ENCODE measurements around the gene RNASEH1.
"Not testable (repeated sequence)": the region's sequence is repeated elsewhere in the genome, so short reads cannot be mapped to it uniquely, and the experiment has no call there.

The RNASEH1 gene

DNA sequence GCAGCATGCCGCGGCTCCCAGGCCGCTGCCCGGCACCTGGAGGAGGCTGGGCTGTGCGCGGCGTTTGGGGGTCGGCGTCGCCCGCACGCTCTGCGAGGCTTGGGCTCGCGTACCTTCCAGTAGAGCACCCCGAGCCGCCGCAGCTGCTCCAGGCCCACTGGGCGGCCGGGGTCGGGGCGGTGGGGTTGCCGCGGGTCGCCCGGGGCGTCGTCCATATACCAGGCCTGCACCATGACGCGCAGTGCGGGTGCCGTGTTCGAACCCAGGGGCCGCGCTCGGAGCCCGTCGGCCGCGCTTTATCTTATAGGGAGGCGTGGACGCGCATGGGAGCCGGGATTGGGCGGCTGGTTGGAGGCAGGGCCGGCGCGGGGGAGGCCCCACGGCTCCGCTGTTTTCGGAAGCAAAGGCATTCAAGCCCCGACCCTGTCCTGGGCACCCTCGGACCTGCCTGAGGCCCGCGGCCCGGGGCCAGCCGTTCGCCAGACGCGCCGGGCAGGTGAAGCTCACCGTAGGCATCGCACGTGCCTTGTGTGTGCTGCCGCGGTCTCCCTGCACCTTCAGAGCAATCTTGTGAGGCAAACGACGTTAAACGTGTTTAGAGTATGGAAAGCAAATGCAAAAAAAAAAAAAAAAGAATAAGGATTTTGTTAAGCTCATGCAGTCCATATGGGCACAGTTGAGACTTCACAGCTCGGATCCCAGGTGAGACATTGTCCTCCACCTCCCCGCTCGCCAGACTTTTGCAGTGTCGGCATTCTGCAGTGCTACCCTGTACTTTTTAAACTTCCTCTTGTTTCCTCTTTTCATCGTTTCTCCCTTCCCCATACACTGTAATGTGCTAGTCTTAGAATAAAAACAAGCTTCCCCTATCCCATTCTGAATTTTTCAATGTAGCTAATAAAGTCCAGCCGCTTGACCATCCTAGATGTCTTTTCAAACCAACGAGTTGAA lies 38.6 kb downstream of the RNASEH1 start, which contains the start of gene ADI1:
Gene ADI1, minus strand, starts transcription at position 277 of the 951 bp plus-strand sequence. Its CDS starts 44 bp downstream, at position 233.
- peak; percentile 41 for DNase-seq (ENCODE audit: low read depth)

DNA sequence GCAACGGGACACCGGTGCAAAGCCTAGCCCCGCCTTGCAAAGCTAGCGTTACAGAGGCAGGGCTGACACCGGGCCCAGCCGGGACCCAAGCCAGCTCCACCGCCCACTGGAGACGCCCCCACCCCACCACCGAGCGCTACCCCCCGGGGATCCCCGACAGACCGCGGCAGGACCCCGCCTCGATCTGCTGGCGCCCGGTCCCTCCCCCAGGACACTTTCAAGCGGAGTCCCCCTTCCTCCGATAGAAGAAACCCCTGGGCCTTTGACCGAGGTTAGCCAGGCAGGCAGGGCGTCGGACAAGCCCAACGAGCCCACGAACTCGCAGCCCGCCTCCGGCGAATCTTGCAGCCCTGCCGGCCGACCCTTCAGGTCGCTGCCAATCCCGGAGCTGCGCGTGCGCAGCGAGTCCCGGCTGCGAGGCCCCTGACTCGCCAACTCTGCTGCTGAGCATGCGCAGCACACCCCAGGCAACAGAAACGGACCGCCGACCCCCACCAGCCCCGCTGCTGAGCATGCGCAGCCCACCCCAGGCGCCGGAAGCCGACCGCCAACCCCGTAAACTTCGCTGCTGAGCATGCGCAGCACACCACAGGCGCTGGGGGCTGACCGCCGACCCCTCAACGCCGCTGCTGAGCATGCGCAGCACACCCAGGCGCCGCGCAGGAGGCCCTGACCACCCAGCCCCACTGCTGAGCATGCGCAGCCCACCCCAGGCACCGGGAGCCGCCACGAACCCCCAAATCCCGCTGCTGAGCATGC lies 39.5 kb downstream of the RNASEH1 start:
- DNase-seq (ENCODE audit: low read depth) = peak; percentile 85

DNA sequence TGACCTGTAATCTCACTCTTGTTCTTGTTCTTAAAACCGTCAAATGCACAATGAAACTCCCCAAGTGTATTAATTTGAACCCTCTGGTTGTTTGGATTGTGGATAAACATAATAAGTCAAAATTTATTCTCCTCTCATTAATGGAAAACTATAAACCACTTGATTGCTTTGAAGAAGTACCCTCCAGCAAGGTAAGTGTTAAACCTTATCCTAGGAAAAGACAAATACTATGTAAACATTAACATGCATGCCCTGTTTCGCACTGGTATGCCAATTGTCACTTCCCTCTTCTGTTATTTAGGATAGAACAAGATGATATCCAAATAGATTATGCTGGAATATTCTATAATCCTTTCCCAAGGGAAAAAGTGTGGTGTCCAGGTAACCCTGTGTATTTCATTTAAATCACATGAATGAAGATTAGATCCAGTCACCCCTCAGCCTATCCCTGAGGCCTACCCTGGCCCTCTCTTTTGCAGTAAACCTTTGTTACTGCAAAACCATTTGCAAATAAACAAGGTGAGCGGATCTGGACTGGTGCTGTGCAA lies 40.1 kb downstream of the RNASEH1 start:
- no peak for DNase-seq (ENCODE audit: low read depth)

DNA sequence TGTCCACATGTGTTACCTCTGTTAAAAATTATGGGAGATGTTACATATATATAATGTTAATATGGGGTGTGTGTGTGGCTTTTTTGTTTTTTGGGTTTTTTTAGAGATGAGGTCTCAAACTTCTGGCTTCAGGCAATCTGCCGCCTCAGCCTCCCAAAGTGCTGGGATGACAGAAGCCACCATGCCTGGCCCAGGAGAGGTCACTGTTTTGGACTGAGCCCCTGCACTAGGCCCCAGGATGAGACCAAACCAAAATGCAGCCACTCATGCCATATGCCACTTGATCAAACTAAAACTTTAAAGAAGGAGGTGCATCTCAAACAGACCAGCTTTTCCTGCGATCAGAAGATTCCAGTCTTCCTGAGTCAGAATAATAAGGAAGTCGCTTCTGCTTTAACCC lies 41.3 kb downstream of the RNASEH1 start:
- no peak for DNase-seq (ENCODE audit: low read depth)

DNA sequence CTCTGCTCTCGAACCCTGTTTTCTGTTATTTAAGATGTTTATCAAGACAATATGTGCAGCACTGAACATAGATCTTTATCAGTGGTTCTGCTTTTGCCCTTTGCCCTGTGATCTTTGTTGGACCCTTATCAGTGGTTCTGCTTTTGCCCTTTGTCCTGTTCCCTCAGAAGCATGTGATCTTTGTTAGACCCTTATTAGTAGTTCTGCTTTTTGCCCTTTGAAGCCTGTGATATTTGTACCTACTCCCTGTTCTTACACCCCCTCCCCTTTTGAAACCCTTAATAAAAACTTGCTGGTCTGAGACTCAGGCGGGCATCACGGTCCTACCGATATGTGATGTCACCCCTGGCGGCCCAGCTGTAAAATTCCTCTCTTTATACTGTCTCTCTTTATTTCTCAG lies 42.7 kb downstream of the RNASEH1 start:
- DNase-seq (ENCODE audit: low read depth) = not testable (repeated sequence)

DNA sequence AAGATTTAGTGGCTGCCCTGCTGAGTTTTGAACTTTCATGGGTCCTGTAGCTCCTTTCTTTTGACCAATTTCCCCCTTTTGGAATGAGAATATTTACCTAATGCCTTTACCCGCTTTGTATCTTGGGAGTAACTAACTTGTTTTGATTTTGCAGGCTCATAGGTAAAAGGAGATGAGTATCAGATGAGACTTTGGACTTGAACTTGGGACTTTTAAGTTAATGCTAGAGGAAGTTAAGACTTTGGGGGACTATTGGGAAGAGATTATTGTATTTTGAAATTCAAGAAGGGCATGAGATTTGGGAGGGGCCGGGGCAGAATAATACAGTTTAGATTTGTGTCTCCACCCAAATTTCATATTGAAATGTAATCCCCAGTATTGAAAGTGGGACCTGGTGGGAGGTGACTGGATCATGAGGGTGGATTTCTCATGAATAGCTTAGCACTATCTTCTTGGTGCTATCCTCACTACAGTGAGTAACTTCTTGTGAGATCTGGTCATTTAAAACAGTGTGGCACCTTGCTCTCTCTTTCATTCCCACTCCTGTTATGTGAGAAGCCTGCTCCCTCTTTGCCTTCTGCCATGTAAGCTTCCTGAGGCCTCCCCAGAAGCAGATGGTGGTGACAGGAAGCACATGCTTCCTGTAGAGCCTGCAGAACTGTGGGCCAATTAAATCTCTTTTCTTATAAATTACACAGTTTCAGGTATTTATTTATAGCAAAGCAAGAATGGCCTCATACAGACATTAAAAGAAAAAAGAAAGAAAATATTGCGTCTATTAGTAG lies 44.9 kb downstream of the RNASEH1 start:
- DNase-seq (ENCODE audit: low read depth) = no peak

DNA sequence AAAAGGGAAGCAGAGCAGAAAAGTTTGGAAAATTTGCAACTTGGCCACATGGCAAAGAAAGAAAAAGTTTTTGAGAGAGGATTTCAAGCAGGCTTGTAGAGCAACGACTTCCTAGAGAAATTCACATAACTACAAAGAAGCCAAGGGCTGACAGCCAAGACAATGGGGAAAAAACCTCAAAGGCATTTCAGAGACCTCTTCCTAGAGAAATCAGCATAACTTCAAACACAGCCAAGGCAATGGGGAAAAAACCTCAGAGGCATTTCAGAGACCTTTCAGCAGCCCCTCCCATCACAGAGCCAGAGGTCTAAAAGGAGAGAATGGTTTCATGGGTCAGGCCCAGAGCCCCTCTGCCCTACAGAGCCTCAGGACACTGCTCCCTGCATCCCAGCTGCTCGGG lies 46.0 kb downstream of the RNASEH1 start:
- no peak for DNase-seq (ENCODE audit: low read depth)

DNA sequence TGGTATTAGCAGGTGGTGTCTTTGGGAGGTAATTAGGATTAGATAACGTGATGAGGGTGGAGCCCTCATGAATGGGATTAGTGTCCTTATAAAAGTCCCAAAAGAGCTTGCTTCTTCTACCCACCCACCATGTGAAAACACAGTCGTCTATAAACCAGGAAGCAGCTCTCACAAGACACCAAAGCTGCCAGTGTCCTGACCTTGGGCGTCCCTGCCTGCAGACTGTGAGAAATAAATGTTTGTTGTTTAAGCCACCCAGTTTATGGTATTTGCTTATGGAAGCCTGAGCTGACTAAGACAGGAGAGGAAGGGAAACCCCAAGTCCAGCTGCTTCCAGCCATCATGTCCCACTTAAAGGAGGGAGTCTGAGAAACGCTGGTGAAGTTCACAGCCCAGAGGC lies 52.4 kb downstream of the RNASEH1 start:
- no peak for DNase-seq (ENCODE audit: low read depth)

DNA sequence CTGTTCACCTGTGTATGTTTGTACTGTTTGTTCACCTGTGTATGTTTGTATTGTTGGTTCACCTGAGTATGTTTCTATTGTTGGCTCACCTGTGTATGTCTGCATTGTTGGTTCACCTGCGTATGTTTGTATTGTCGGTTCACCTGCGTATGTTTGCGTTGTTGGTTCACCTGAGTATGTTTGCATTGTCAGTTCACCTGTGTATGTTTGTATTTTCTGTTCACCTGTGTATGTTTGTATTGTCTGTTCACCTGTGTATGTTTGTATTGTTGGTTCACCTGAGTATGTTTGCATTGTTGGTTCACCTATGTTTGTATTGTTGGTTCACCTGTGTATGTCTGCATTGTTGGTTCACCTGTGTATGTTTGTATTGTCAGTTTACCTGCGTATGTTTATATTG lies 53.4 kb downstream of the RNASEH1 start:
- no peak for DNase-seq (ENCODE audit: low read depth)

DNA sequence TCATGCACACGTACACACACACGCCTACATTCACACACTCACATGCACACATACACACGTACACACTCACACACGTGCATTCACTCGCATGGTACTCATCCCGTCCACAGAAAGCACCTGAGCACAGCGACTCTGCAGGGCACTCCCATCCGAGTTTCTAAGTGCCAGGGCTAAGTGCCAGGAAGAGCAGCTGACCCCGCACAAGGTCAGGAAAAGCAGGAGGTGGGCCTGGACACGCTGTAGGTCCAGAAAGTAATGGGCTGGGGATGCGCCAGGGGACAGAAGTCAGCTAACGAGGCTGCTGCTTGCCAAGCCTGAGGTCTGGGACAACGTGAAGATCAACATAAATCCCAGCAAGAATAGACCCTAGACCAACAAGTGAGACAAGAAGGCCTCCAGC lies 54.6 kb downstream of the RNASEH1 start:
- DNase-seq (ENCODE audit: low read depth) = no peak

DNA sequence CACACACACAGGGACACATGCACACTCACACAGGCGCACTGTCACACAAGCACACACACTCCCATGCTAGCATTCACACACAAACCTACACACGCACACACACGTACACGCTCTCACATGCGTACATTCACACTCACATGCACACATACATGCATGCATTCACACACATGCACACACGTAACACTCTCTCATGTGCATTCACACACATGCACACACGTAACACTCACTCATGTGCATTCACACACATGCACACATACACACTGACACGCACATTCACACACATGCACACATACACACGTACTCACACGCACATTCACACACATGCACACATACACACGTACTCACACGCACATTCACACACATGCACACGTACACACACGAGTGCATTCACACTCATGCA lies 55.1 kb downstream of the RNASEH1 start:
- DNase-seq (ENCODE audit: low read depth) = no peak

DNA sequence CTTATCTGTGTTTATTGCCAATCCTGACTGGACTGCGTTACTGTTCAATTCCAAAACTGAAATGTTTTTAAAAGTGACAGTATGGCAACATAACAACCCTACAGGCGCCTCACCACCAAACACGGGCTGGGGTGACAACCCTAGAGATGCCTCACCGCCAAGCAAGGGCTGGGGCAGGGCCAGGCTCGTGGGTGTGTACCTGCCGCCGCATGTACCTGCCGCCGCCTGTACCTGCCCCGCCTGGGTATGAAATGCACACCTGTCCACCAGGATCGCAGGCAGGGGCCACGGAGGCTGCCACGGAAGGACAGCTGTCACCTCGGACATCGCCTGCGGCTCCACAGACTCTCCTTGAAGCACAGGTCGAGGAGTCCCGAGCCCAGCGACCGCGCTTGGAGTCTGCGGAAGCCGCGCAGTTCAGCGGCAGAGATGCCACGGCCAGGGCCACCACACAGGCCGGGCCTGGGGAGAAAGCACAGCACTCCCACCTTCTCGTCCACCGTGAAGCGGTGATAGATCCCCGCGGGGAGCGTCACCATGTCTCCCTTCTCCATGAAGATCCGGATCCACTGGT lies 57.7 kb downstream of the RNASEH1 start:
- DNase-seq (ENCODE audit: low read depth) = no peak

DNA sequence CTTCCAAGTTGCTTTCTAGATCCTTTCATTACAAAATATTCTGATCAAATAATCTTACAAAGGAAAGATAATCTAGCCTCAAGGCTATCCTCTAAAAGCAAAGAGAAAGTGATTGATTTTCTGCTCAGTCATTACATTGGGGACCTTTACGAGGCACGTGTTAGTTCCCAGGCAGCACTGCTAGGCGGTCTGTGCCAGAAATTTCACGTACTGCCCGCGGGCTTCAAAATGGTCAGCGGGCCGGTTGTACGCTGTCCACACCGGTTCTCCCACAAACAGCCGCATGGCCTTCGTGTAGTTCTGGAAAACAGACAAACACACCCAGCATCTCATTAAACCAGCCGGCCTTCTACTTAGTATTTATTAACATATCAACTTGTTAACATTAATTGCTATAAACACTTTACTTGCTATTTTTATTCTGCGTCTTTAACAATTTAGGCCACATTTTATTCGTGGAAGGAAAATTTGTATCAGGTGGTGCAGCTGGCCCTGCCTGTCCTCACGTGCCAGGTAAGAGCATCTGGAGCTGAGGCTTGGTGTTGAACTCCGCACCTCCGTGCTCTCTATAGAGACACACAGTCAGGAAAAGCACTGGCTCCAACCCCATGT lies 59.2 kb downstream of the RNASEH1 start:
- DNase-seq (ENCODE audit: low read depth) = no peak

DNA sequence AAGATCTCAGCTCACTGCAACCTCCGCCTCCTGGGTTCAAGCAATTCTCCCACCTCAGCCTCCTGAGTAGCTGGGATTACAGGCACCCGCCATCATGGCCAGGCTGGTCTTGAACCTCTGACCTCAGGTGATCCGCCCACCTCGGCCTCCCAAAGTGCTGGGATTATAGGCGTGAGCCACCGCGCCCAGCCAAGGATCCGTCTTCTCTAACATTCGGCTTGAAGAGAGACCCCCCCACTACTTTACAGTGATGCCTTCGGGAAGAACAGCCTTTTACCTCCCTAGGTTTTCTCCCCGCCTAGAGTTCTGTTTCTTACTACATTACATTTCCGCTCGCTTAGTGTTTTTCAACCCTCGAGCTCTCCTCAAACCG lies 61.4 kb downstream of the RNASEH1 start:
- not testable (repeated sequence) for DNase-seq (ENCODE audit: low read depth)

Measured in HS-5 (cell line).